Testis (tissue), 3 donors: Measurements from ENCODE around the gene SNX10. TPM values are rescaled to one million over a fixed set of nuclear protein-coding genes. Genes with fewer than 3 reads are reported as not detected.
A peak's percentile ranks its signal among the peaks of the same experiment; 100 is the strongest.

Experiments
- DNase-seq: peaks from one replicate; pipeline ENCODE4 v3.0.0-alpha.2; 2019
- H3K27ac ChIP-seq, 2 donors: fragments of 200-600 bp; sonication (generic); one replicate each; pipeline ENCODE4 v1.5.1; 2019
- H3K27me3 ChIP-seq: fragments of 200-600 bp; sonication (generic); one replicate; pipeline ENCODE4 v1.5.1; 2019
- H3K36me3 ChIP-seq: fragments of 200-600 bp; sonication (generic); one replicate; pipeline ENCODE4 v1.5.1; 2017; ENCODE audit warnings: low read depth; ENCODE audit errors: missing control alignments
- H3K4me1 ChIP-seq: fragments of 200-600 bp; sonication (generic); one replicate; pipeline ENCODE4 v1.5.1; 2019
- H3K4me3 ChIP-seq, 2 donors: fragments of 200-600 bp; sonication (generic); one replicate each; pipeline ENCODE4 v1.5.1; 2017 to 2019
- H3K9me3 ChIP-seq: fragments of 200-600 bp; sonication (generic); one replicate; pipeline ENCODE4 v1.5.1; 2017
- POLR2A ChIP-seq: fragments of 450-650 bp; IDR thresholded peaks from one replicate; pipeline ENCODE4 v1.6.1; 2017; ENCODE audit warnings: antibody characterized with exemption, mild to moderate bottlenecking, moderate library complexity
- WGBS, 2 donors: methylation state at CpG; one replicate each; pipeline ENCODE4 v1.1.5; 2018; 5-methylcytosine and 5-hydroxymethylcytosine counted together
- intact Hi-C: fragments of 100-400 bp; cut with DNase I; formaldehyde crosslinking; loops from one replicate; pipeline ENCODE4 v1.15.1; 2023; ENCODE audit warnings: low total_unique reads
- polyA plus RNA-seq: library from polyadenylated mRNA; stranded (reverse); fragments of 350-450 nt; fragmentation: Illumina TruSeq; extraction: RNeasy Lipid Tissue Mini Kit (QIAGEN cat#74804); gene quantifications from one replicate; pipeline ENCODE4 v1.2.3, GENCODE V29; 2014; ENCODE audit warnings: low read depth, low replicate concordance; ENCODE audit not compliant: insufficient read depth
- total RNA-seq, 2 donors: library from RNA; depleted of rRNA; stranded (reverse); fragments of >200 nt; gene quantifications; one replicate each; pipeline ENCODE4 v1.2.3, GENCODE V29; 2016
- TF ChIP-seq, protein P1 (sequence below), 3 experiments: fragments of 450-650 bp in 2 of 3; fragments of 200-600 bp in 1 of 3; sonication (generic) in 1 of 3; IDR thresholded peaks; one replicate each; pipeline ENCODE4 v1.5.1; 2016 to 2019; ENCODE audit warnings: antibody characterized with exemption in 3 of 3, mild to moderate bottlenecking in 2 of 3, moderate library complexity in 1 of 3

The SNX10 gene
- total and polyA plus RNA-seq, 3 donors from 2014 or later, result 4.4 to 6.3 (median 5.6) TPM

DNA sequence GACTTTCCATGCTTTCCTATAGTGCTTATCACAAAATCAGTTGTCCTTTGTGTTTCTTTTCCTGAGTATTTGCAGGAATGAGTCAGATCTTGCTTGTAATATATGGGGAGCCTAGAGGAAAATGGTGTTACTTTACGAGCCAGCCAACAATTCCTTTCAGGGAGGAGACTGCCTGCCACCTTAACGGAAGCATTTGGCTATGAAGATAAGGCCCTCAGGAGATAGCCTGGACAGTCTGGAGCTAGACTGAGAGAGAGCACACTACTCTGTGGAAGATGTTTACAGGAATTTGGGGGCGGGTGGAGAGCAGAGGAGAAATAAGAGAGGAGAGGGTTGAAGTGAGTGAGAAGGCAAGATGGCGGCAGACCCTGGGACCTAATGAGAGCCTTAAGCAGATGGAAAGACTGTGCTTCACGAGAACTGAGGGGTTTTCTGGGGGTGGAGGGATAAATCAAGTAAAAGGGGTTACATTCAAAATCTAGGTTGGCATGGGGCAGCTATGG is 126.3 kb downstream of the SNX10 start:
- Histone ChIP-seq H3K27me3 (no peaks in the 10 kb centered on the region), H3K27ac (no peak overlapping the region), H3K9me3 (no peaks in the 10 kb centered on the region), H3K4me3 (peak overlapping the region in 1 of 2 donors; percentile 8), H3K36me3 (no peaks in the 10 kb centered on the region), H3K4me1 (peaks cover 5% of the 10 kb centered on the region)
- TF ChIP-seq, protein P1, sequence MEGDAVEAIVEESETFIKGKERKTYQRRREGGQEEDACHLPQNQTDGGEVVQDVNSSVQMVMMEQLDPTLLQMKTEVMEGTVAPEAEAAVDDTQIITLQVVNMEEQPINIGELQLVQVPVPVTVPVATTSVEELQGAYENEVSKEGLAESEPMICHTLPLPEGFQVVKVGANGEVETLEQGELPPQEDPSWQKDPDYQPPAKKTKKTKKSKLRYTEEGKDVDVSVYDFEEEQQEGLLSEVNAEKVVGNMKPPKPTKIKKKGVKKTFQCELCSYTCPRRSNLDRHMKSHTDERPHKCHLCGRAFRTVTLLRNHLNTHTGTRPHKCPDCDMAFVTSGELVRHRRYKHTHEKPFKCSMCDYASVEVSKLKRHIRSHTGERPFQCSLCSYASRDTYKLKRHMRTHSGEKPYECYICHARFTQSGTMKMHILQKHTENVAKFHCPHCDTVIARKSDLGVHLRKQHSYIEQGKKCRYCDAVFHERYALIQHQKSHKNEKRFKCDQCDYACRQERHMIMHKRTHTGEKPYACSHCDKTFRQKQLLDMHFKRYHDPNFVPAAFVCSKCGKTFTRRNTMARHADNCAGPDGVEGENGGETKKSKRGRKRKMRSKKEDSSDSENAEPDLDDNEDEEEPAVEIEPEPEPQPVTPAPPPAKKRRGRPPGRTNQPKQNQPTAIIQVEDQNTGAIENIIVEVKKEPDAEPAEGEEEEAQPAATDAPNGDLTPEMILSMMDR (IDR thresholded peaks at IDR 0.05), result no peak
- TF ChIP-seq POLR2A, result no peak
- WGBS, 2 donors, result 65 to 66% methylated on average over 5 of the region's 5 CpGs
- intact Hi-C loops, result no loop called here
- no peak for DNase-seq

DNA sequence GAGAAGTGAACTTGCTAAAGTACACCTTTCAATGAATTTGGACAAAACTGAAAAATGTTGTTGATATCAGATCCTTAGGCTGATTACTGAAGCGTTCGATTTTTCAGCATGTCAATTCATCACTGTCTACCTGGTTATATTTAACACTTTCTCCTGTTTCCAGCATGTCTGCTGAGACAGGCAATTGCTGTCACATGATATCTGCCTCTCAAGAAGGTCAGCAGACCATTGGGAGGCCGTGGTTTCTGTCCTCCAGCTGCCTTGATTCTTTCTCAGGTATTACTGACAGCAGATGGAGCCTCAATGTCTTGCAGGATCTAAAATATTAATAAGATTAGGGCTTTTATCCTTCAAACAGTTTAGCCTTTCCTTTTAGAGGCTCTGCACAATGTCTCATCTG is 127.5 kb downstream of the SNX10 start:
- Histone ChIP-seq H3K4me1 (peaks cover 14% of the 10 kb centered on the region), H3K27me3 (no peaks in the 10 kb centered on the region), H3K36me3 (no peaks in the 10 kb centered on the region), H3K27ac (no peak overlapping the region), H3K9me3 (no peaks in the 10 kb centered on the region), H3K4me3 (no peak overlapping the region)
- no peak for DNase-seq
- 71 to 75% methylated on average over 3 of the region's 3 CpGs for WGBS, 2 donors
- intact Hi-C loops, result no loop called here
- TF ChIP-seq, protein P1 (IDR thresholded peaks at IDR 0.05), result no peak
- no peak for TF ChIP-seq POLR2A

DNA sequence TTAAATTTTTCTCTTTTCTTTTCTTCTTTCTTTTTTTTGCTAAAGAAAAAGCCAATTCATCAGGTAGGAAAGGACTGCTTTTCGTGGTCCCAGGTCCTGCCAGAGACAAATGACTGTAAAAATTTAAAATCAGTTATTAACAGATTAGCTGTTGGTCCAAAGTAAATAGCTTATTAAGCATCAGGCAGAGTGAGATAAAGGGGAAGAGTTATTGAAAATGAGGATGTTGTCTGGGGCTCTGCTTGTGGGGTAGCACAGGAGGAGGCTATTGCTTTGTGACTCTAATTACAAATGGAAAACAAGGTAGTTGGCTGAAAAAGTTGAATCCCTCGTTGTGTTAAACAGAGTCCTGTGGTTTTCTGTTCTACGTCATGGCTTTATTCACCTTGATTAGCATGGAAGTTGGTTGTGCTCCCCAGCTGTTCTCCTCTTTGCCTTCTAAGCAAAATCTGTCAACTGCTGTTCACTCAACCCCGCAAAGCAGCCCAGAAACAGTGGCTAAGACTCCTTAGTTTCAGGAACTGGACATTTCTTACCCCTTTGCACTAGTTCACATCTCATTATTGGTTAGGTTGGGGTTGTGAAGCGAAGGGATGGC is 128.9 kb downstream of the SNX10 start:
- no peak for DNase-seq
- peak overlapping the region in 1 of 2 donors; percentile 62 for H3K27ac ChIP-seq
- H3K27me3 ChIP-seq, result no peaks in the 10 kb centered on the region
- H3K4me1 ChIP-seq, result peaks cover 14% of the 10 kb centered on the region
- H3K9me3 ChIP-seq, result no peaks in the 10 kb centered on the region
- WGBS, 2 donors, result 62 to 71% methylated on average over 5 of the region's 5 CpGs
- no peaks in the 10 kb centered on the region for H3K36me3 ChIP-seq
- TF ChIP-seq, protein P1 (IDR thresholded peaks at IDR 0.05), result no peak
- no peak for TF ChIP-seq POLR2A
- H3K4me3 ChIP-seq, result no peak overlapping the region
- intact Hi-C loops, result no loop called here

DNA sequence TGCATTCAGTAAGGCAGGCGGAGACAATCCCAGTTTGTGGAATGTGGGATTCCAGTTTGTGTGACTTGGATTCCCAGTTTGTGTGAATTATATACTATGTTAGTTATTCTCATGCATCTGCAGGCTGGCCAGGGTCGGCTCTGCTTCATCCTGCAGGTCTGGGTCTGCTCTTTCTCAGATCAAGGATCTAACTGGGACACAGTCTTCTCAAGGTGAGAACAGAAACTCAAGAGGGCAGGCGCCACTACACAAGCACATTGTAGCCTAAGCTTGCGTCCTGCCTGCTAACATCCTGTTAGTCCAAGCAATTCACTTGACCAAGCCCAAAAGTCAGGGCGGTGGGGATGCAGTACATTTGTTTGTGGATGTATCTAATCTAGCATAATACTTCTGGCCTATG is 131.1 kb downstream of the SNX10 start:
- TF ChIP-seq POLR2A, result no peak
- intact Hi-C loops, result no loop called here
- Histone ChIP-seq H3K9me3 (no peaks in the 10 kb centered on the region), H3K4me1 (peaks cover 25% of the 10 kb centered on the region), H3K27me3 (no peaks in the 10 kb centered on the region), H3K4me3 (no peak overlapping the region), H3K27ac (peak overlapping the region; percentile 42 to 61), H3K36me3 (no peaks in the 10 kb centered on the region)
- 64 to 86% methylated on average over 4 to 5 of the region's 5 CpGs for WGBS, 2 donors
- peak; percentile 43 for DNase-seq

DNA sequence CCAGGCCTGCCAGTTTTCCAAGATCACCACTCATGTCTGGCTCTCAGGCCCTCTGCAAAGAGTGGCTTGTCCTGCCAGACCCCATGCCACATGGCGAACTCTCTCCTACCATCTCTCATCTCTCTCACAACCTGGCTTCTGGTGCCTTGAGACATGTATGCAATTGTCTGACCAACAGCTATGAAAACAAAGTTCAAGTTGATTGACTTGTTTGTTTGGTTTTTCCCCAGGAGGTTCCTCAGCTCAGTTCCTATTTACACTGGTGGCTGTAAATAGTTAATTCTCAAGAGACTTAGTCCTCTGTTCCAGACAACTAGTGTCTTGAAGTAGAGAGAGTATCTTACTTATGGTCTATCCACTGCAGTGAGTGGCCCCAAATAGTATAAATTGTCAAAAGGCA is 131.8 kb downstream of the SNX10 start:
- H3K4me1 ChIP-seq, result peaks cover 25% of the 10 kb centered on the region
- no peaks in the 10 kb centered on the region for H3K36me3 ChIP-seq
- H3K27ac ChIP-seq, result peak overlapping the region; percentile 42 to 61
- WGBS, 2 donors, result 100% methylated on average over 1 of the region's 1 CpG
- intact Hi-C loops, result no loop called here
- H3K27me3 ChIP-seq, result no peaks in the 10 kb centered on the region
- H3K9me3 ChIP-seq, result no peaks in the 10 kb centered on the region
- TF ChIP-seq, protein P1 (IDR thresholded peaks at IDR 0.05), result no peak
- no peak for TF ChIP-seq POLR2A
- no peak for DNase-seq
- no peak overlapping the region for H3K4me3 ChIP-seq

Other genes with a start within 250 kb of the SNX10 start
- 1 to 10 TPM; 3.3 to 4.2 TPM for gene NFE2L3, start 139.7 kb upstream of the SNX10 start, total RNA-seq
- gene NFE2L3, start 139.7 kb upstream of the SNX10 start, polyA plus RNA-seq, result 4.2 TPM
- 100 to 1,000 TPM; 343 to 372 TPM for gene HNRNPA2B1, start 91.1 kb upstream of the SNX10 start, total RNA-seq
- 659 TPM for gene HNRNPA2B1, start 91.1 kb upstream of the SNX10 start, polyA plus RNA-seq
- gene CBX3, start 90.1 kb upstream of the SNX10 start, total RNA-seq, result 100 to 1,000 TPM in 1 of 2 donors, 10 to 100 TPM in 1; 95.7 to 116 TPM
- 137 TPM for gene CBX3, start 90.1 kb upstream of the SNX10 start, polyA plus RNA-seq